Stimulated activated CD4-positive, alpha-beta T cell treated with anti-CD3 and anti-CD28 coated beads, Interleukin-15, amount 100 ng/mL, for 48 hours (primary cell): ENCODE measurements around the gene OTUD3.
A peak's percentile ranks its signal among the peaks of the same experiment; 100 is the strongest.
"Not testable (repeated sequence)": the region's sequence is repeated elsewhere in the genome, so short reads cannot be mapped to it uniquely, and the experiment has no call there.

Experiments used
- DNase-seq, 2 donors: peaks; one replicate each; pipeline ENCODE4 v3.0.0-alpha.2; 2020; ENCODE audit warnings: low read depth in 2 of 2

Gene OTUD3

DNA sequence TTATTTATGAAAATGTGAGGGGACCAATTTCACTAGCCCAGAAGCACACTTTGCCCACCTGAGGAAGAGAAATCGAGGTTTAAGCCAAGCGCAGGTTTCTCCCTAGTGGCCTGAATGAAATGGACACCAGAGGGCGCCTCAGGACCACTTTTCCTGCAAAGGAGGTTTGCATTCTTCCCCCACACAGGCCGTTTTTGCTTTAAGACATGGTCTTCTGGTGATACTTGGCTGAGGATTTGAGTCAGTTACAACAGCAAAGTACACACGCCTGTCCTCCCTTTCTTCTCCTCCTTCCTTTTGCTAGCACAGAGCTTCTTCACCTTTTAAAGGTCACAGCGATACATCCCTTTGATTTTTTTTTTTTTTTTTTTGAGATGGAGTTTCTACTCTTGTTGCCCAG, 35.9 kb downstream of the OTUD3 start:
- DNase-seq, result peak; percentile 60 to 70

DNA sequence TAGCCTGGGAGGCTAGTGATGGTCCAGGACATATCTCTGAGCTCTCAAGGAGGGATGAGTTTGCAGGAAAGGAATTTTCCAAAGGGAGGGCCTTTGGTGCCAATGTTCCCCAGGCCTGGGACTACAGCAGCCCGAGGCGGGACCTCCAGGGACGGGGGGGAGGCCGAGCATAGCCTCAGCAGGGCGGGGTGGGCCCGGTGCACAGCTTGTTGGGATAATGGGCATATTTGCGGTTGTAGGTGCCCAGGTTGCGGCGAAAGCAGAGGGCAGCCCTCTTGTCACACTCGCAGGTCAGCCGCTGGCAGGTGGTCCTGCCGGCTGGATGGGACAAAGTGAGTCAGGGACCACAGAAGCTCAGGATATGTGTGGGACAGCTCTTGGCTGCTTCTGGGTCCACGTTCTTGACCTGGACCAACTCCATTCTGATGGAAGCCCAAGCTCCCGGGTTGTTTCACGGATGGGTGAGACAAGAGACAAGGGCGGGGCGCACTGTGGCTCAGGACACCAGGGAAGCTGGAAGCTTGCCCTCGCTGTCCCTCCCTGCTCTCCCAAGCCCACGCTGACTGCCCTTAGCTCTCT, 38.0 kb downstream of the OTUD3 start:
- no peak for DNase-seq

DNA sequence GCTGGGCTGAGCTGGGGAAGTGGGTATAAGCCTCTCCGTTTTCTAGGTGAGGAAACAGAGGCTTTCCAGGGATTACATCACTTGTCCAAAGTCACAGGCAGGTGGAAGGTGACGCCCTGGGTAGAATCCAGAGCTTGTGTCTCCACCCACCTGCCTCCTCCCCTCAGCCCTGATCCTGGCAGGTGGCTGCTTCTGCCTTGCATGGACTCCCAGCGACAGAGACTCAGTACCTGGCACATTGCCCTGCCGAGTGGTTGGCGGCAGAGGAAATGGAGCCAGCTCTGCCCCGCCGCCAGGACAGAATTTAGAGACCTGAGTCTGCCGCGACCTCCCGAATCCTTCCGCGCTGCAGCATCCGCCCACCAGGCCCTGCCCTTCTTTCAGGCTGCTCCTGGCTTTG, 39.1 kb downstream of the OTUD3 start:
- no peak for DNase-seq

DNA sequence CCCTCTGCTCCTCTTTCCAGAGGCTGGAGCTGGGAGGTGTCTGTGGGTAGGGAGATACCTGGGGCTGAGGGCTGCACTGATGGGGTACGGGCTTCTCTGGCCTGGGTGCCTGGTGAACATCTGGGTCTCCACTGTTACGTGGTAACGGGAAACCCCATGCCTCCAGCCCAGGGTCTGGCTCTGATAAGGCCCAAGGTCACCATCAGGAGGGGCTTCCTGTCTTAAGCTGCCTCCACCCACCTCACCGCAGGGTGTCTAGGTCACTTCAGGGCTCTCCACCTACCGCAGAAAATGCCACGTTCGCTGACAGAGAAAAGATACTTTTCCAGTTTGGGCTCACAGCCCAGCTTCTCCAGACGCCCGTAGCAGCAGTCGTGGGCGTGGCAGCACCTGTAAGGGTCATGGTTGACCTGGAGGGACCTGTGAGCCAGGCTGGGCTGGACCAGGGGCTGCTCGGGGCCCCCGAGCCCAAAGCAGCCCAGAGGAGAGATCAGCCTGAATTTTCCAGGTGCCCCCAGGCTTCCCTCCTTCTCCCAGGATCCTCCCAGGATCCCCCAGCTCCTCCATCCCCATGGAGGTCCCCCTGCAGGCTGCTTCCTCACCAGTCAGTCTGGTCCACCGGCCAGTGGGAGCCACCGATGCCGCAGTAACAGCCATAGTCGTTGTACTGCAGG, 40.0 kb downstream of the OTUD3 start:
- DNase-seq, result no peak

DNA sequence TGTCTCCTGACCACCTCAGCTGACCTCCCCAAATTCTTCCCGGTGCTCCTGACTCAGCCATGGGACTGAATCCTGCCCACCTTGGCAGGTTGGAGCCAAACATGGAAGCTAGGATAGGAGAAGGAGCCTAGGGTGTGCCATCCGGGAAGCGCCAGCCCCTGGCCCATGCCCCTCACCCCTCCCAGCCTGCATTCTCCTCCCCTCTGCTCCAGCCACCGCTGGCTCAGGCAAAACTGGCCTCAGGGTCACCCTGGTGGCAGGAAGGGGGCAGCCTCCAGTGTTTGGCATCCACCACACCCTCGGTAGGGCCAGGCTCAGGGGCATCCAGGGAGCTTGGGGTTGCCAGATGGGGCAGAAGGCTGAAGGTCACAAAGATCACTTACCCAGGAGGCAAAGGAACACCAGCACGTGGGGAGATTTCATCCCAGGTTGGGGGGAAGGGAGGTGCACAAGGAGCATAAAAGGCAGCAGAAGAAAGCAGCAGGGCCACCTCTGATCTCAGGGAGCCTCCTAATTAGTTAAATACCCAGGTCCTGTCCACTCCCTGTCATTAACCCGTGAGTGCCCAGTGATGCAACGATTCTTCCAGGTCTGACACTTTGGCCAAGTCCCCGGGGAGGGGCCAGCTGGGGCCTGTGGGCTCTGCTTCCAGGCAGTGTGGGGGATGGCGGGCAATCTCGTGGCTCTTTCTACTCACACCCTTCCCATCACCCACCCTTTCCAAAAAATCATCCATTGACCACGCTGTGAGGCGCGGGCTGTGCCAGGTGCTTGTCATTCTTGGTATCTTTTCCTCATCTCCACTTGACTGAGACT, 41.1 kb downstream of the OTUD3 start, which contains the start of gene PLA2G2E:
TSS of gene PLA2G2E (minus strand) at position 481 of the 816 bp plus-strand sequence. CDS start at position 423, 58 bp downstream.
- DNase-seq, result no peak

DNA sequence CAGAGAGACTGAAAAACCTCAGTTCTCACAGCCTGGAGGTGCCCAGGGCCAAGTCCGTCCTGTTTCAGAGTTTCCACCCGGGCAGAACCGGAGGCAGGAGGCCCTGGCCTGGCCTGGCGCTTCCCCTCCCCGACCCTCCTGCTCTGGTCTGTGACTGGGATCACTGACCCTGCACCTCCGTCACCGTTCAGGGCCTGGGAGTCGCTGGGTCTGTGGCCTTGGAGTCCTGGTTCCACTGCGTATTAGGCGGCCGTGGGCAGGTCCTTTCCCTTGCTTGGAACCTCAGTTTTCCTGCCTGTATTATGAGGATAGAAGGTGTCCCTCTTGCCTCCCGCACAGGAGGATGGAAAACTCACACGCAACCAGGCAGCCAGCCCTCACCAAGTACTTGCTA, 41.8 kb downstream of the OTUD3 start:
- DNase-seq, result no peak

DNA sequence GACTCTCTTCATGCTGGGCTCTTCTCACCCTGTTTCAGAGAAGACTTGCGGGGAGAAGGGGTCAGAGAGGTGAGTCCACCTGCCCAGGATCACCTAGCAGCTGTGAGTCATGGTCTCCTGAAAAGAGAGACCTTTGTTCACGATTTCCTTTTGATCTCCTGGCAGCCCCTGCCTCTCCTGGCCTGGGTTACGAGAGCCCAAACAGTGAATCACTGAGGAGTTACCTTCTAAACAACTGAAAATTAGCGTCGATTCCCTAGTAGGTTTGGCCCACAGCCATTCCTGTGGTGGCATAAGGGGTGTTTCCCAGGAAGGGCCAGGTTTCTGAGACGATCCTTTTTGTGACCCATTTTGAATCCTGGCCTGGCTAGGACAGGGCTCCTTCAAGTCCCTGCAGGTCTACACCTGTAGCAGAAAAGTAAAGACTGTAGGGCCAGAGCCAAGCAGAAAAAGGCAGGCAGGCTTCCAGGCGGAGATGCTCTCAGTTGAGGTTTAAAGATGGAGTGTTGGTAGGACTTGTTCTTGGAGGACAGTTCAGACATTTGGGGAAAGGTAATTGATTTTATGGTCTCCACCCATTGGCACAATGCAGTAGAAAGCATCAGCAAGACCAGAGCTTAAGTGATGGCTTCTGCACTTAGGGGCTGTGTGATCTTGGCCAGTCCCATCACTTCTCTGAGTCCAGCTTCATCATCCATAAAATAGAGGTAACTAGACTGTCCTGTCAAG, 43.3 kb downstream of the OTUD3 start:
- DNase-seq, result no peak

DNA sequence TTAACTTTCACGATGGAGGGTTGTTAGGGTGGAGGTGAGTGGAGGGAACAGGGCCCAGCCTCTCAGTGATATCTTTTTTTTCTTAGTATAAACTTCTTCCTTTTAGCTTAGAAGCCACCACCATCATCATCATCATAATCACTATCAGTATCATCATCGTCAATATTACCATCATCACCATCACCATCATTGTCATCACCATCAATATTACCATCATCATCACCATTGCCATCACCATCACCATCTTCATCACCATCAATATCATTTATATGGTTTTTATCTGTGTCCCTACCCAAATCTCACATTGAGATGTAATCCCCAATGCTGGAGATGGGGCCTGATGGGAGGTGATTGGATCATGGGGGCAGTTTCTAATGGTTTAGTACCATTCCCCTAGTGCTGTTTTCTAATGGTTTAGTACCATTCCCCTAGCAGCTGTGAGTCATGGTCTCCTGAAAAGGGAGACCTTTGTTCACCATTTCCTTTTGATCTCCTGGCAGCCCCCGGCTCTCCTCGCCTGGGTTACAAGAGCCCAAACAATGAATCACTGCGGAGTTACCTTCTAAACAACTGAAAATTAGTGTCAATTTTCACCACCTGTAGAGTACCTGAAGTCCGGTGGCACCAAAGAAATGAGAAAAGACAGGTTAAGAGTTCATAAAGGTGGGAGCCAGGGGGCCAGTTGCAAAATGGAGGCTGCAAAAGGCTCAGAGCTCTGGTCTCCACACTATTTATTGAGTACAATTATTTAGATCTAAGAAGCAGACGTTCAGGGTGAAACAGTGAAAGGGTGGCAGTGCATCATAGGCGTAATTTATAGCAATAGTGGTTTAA, 44.3 kb downstream of the OTUD3 start:
- no peak for DNase-seq

DNA sequence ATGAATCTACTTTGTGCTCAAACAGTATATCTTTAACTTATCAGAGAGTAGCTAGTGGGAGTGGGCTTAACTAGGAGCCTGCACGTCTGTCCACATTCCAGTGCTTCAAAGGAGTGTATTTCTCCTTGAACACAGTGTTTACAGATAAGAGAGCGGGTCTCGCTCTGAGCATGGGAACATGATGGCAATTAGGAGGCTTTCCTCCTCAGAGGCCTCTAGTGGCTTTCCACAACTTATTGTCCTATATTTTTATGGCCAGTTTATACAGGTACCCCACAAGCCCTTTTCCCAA, 44.9 kb downstream of the OTUD3 start:
- DNase-seq, result not testable (repeated sequence)

DNA sequence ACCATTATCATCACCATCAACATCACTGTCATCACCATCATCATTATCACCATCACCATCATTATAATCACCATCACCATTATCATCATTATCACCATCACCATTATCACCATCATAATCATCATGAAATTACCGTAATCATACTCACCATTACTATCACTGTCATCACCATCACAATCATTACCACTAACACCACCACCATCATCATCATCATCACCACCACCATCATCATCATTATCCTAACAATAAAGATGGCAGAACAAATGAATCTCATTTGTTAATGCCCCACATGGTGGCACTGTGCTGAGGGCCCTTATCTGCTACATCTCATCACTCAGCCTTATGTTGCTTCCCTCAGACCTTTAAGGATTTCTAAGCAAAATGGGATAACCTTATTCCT, 50.7 kb downstream of the OTUD3 start:
- no peak for DNase-seq

DNA sequence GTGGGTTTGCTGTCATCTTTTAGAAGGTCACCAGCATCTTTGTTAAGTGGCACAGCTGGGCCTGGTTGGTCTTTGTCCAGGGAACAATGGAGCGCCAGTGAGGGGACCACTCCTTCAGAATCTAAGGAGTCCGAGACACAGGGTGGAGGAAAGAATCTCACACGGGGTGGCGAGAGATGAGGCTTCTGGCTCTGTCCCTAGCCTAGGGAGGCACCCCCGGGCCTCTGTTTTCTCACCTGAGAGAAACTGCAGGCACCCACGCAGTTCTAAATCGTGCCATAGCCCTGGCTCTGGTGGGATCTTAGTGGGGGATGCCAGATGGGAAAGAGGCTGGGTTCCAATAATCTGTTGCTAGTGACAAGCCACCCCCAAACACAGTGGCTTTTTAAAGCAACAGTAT, 52.1 kb downstream of the OTUD3 start:
- DNase-seq, result no peak

DNA sequence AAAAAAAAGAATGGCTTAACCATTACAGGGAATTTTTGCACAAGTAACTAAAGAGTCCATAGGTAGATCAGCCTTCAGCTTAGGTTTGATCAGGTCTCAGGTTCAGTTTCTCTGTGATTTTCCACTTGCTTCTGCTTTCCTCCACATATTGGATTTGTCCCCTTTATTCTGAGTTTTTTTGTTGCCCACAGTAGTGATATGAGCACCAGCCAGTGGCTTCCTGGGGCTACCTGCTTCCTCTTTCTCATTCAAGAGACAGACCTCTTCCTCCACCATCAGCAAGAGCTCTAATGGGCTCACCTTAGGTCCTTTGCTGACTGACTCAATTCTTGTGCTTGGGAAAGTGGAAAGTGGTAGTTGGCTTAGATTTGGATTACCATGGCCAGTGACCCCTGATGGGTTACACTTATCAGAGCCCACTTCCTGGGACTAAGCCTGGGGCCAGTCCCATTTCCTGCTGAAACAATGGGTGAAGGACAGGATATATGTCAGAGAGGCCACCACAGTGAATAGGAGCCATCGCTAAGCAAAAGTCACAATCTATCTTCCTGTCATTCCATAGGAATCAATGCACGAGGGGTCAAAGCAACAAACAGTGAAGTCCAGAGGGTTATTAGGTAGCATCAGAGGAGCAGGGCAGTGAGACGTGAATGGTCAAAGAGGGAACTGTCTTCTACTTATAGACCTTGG, 54.0 kb downstream of the OTUD3 start:
- DNase-seq, result no peak

DNA sequence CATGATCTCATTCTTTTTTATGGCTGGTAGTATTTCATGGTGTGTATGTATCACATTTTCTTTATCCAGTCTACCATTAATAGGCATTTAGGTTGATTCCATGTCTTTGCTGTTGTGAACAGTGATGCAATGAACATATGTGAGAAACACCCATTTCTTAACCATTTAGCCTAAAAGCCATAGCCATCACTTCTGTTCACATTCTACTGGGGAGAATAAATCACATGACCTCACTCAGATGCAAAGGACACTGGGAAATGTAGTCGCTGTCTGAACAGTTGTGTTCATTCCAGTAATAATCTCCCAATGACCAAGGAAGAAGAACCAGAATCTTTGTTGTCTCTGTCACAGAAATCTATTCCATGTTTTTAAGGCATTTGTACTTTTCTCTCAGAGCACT, 56.3 kb downstream of the OTUD3 start:
- no peak for DNase-seq

DNA sequence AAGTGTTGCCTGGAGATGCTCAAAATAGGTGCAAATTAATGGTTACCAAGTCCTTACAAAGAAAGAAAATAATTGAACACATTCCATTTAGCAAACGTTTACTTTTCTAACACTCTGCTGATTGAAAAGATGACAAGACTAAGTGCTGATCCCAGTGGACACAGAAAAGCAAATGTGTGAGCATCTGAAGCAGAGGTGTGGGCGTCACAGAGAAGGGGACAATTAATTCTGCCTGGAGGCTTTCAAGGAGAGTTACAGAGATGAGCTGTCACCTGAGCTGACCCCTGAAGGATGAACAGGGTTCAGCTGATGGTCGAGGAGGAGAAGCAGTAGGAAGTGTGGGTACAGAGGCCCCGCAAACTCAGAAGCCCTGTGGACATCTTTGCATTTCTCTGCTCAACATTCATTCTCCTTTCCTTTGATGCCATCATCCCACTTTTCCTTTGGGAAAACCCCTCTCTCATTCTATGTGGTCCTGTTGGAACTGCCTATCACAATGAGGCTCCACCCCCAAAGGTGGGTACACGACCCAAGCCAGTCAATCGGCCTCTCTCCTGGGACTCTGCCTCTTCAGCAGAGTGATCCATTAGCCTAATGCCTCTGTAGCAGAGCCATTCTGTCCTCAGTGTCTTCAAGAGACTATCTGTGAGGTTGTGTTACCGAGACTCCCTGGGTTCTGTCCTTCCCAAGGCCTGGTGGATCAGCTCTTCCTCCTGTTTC, 58.5 kb downstream of the OTUD3 start:
- DNase-seq, result no peak

DNA sequence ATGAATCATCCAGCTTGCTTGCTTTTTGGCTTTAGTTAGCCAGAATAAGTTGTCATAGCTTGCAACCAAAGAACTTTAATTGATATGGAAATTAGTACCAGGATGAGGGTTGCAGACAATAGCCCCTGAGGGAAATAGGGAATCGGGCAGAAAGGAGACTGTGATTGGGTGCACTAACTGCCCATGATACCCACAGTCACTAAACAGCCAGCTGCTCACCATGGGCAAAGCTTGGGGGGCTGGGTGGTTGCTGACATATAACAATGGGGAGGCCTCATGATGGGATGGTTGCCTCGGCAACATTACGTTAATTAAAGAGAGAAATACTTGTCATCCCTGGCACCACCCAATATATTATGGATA, 59.0 kb downstream of the OTUD3 start:
- DNase-seq, result no peak

DNA sequence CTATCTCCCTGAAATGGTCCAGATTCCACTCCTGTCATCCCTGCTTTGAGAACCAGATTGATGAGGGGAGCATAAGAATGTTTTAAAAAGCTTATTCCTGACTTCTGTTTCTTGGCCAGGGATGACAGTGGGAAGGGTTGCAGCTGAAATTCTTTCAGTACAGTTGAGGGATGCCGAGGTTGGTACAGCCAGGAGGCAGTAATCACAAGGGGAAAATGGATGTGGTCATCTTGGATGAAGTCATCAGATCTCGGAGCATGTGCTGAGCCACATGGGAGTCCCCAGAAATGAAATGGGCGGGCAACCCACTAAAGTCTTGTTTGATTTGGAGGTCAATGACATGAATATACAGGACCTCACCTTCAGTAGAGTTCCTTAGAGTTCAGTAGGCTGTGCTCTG, 59.9 kb downstream of the OTUD3 start:
- DNase-seq, result no peak

DNA sequence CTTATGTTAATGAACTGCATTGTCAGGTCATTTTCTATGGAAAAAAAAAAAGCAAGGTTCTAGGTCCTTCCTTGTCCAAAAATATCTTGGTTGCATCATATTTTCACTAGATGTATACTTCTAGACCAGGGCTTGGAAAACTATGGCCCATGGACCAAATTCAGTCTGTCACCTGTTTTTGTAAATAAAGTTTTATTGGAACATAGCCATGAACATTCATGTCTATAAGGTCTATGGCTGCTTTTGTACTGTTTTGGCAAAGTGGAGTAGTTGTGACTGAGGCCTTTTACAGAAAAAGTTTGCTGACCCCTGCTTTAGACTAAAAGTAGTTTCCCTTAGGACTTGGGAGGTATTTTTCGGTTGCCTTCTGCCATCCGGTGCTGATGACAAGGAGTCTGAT, 60.5 kb downstream of the OTUD3 start:
- DNase-seq, result no peak

DNA sequence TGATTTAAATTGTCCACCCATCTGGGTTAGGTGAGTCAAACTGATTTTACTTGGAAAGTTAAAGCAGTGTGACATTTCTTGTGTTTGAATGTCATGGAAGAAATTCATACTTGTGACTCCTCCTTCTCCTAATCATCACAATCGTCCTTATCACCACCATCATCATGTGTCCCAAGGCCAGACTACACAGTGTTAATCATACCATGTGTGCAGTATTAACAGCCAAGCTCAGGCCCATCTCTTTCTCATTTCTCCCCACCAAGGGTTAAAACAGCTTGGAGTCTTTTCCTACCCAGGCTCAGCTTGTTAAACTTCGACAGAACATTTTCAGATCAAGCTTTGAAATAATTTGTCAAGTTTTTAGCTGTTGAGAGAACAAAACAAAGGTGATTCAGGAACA, 63.7 kb downstream of the OTUD3 start:
- no peak for DNase-seq

DNA sequence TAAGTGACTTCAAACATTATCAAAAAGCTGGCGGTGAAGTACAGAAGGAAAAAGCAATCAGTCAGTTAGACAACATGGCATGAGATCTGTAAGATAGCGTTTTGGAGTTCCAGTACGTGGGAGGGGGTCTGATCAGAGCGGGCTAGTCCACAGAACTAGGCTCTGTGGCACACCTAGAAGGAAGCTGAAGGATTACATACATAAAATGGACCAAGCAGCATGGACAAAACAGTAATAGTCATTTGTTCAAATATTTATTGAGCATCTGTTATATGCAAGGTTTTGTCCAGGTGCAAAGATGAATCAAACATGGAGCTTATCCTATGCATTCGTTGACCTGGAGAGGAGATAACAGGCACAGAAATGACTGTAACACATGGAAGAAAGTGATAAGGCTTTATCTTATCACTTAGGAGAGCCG, 64.1 kb downstream of the OTUD3 start:
- no peak for DNase-seq

DNA sequence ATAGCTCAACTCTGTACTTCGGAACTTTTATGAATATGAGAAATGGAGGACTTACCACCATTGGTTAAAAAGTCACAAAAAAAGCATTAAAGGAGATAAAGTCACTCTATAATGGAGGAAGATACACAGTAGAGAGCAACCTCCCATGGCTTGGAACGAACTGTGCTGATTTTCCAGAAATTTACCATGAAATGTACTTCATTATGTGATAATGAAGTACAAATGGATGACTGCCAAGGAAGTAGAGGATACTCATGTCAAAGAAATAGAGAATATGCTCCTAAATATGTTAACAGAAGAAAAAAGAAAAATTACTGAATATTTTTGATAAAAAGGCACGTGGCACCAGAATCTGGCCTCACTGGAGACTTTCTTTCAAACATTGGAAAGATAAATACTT, 64.8 kb downstream of the OTUD3 start:
- no peak for DNase-seq
